BE2C (cell line): ENCODE measurements around the gene ARHGEF38.

Experiments used
- DNase-seq: peaks from one replicate; pipeline ENCODE4 v3.0.0-alpha.2; 2020
- H3K27me3 ChIP-seq: fragments of 250-450 bp; sonication (Bioruptor Pico); 2 replicates; pipeline ENCODE4 v1.5.1; 2020; ENCODE audit warnings: mild to moderate bottlenecking
- H3K36me3 ChIP-seq: fragments of 250-450 bp; sonication (Bioruptor Pico); 2 replicates; pipeline ENCODE4 v1.5.1; 2020; ENCODE audit warnings: mild to moderate bottlenecking
- H3K4me1 ChIP-seq: fragments of 250-450 bp; sonication (Bioruptor Pico); 2 replicates; pipeline ENCODE4 v1.5.1; 2020
- H3K4me3 ChIP-seq: 2 replicates; pipeline ENCODE4 v1.5.1; 2011; ENCODE audit warnings: low read depth, low read length
- H3K9me3 ChIP-seq: fragments of 250-450 bp; sonication (Bioruptor Pico); 2 replicates; pipeline ENCODE4 v1.5.1; 2020
- TF ChIP-seq, protein P1 (sequence below): IDR thresholded peaks from 2 replicates; pipeline ENCODE4 v1.5.1; 2012; ENCODE audit warnings: mild to moderate bottlenecking, low read depth, low read length

ARHGEF38 gene

DNA sequence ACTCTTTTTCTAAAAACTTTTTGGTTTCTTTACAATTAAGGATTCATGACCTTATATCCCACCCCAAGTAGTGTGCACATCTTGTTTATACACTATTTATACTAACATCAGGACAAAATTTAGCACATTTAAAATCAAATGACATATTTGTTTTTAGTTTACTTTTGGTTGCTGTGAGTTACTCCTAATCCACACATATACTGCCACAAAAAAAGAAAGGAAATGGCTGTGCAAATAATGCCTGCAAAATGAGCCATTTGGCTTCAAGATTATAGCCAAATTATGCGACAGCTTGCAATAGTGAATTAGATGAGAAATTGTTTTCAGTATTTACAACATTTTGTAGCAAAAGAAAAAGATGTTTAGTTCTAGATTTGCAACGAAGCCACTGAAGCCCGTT lies 10.4 kb upstream of the ARHGEF38 start:
- Histone ChIP-seq H3K9me3 (no peaks in the 10 kb centered on the region), H3K27me3 (no peaks in the 10 kb centered on the region), H3K4me1 (no peaks in the 10 kb centered on the region), H3K36me3 (no peaks in the 10 kb centered on the region), H3K4me3 (no peak overlapping the region)
- DNase-seq, result no peak
- TF ChIP-seq, protein P1, sequence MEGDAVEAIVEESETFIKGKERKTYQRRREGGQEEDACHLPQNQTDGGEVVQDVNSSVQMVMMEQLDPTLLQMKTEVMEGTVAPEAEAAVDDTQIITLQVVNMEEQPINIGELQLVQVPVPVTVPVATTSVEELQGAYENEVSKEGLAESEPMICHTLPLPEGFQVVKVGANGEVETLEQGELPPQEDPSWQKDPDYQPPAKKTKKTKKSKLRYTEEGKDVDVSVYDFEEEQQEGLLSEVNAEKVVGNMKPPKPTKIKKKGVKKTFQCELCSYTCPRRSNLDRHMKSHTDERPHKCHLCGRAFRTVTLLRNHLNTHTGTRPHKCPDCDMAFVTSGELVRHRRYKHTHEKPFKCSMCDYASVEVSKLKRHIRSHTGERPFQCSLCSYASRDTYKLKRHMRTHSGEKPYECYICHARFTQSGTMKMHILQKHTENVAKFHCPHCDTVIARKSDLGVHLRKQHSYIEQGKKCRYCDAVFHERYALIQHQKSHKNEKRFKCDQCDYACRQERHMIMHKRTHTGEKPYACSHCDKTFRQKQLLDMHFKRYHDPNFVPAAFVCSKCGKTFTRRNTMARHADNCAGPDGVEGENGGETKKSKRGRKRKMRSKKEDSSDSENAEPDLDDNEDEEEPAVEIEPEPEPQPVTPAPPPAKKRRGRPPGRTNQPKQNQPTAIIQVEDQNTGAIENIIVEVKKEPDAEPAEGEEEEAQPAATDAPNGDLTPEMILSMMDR, result no peak

DNA sequence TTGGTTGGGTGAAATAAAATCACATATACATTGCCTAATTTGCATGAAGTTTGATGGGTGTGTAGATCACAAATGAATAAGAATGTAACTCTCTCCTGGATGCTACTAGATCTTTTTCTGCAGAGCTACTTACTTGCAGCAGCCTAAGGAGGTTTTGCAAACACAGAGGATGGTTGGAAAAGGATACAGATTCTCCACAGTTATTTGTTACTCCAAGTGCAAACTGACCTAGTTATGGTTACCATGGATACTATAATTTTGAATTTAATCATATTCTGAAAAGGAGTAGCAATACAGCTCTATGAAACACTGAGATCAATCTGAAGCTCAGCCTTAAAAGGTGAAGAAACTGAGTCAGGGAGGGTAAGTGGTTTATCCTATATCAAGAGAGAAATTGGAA lies 9.1 kb upstream of the ARHGEF38 start:
- Histone ChIP-seq H3K4me3 (no peak overlapping the region), H3K4me1 (no peaks in the 10 kb centered on the region), H3K36me3 (no peaks in the 10 kb centered on the region), H3K9me3 (no peaks in the 10 kb centered on the region), H3K27me3 (no peaks in the 10 kb centered on the region)
- TF ChIP-seq, protein P1, result no peak
- no peak for DNase-seq

DNA sequence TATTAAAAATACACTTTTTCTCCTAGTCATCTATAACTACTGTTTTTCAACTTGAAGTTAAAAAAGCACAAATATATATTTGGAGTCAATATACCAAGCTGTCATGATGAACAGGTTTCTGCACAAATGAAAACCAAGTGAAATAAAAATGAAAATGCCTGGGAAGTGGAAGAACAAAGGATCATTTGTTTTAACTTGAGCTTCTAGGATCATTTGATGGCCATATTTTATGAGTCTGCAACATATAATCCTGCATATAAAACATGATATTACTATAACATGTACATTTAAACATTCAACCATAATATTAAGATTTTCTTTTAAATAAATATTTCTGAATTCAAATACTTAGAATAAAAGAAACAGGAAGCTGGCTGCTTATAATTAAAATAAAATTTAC lies 8.5 kb upstream of the ARHGEF38 start:
- Histone ChIP-seq H3K36me3 (no peaks in the 10 kb centered on the region), H3K4me3 (no peak overlapping the region), H3K9me3 (no peaks in the 10 kb centered on the region), H3K27me3 (no peaks in the 10 kb centered on the region), H3K4me1 (no peaks in the 10 kb centered on the region)
- DNase-seq, result no peak
- TF ChIP-seq, protein P1, result no peak

DNA sequence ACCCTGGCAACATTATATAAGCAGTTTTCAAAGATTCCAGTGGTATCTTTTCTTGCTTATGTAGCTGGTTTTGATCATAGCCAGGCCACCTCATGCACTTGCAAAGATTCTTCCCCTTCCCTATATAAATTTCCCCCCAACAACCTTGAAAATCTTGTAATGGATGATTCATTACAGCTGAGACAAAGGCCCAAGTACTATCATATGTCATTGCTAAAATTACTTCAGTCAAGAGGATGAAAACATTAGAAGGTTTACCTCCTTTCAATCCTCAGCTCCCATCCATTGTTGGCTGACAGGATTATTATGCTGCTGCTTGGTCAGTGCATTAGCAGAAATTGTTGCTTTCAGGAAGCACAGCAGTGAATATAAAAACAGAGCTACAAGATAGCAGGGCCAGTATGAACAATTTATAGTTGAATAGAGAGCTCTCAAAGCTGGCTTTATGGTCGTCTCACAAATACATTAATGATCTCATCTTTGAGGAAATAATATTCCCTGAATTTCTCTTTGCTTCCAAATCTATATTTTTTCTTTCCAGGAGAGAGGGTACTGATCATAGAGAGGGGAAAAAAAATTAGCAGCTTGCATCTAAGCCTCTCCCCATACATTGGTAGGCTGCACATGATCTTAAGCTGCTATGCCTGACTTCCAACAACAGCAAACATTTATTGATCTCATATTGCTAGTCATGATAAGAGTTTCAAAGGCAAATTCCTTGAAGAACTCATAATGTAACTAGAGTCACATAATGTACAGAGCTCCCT lies 7.7 kb upstream of the ARHGEF38 start:
- DNase-seq, result no peak
- no peak overlapping the region for H3K4me3 ChIP-seq
- TF ChIP-seq, protein P1, result no peak

DNA sequence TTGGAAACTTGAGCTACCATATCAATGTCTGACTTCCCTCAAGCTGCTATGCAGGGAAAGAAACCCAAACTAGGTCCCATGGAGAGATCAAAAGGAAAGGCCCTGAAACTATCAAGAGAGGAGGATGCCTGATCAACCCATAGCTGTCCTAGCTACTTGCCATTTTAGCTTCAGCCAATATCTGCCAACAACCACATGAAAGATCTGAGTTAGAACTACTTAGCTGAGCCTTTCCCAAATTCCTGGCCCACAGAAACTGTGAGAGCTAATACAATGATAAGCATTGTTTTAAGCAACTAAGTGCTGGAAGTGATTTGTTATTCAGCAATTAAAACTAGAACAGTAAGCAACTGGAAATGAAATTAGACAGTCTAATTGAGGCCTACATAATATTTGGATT lies 6.3 kb upstream of the ARHGEF38 start:
- Histone ChIP-seq H3K27me3 (no peaks in the 10 kb centered on the region), H3K4me1 (no peaks in the 10 kb centered on the region), H3K4me3 (no peak overlapping the region), H3K36me3 (no peaks in the 10 kb centered on the region), H3K9me3 (no peaks in the 10 kb centered on the region)
- TF ChIP-seq, protein P1, result no peak
- DNase-seq, result no peak

More for the DNA sequence above, 7.7 kb upstream of the ARHGEF38 start:
- no peaks in the 10 kb centered on the region for H3K4me1 ChIP-seq
- H3K27me3 ChIP-seq, result no peaks in the 10 kb centered on the region
- no peaks in the 10 kb centered on the region for H3K36me3 ChIP-seq
- no peaks in the 10 kb centered on the region for H3K9me3 ChIP-seq

DNA sequence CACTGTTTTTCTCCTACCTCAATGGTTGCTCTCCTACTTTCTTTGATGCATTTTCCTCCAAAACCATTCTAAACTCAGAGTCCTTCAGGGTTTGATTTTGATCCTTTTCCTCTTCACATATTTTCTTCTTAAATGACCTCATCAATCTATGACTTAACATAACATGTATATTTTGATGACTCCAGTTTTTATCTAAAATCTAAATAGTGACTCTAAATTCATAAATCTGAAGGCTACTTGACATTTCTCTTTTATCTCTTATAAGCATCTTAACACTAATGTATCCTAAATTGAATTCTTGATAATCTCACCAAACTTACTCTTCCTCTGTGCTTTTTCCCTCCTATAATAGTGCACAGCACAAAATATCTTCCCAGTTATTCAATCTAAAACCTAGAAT lies 4.7 kb upstream of the ARHGEF38 start:
- DNase-seq, result no peak
- Histone ChIP-seq H3K27me3 (no peaks in the 10 kb centered on the region), H3K36me3 (no peaks in the 10 kb centered on the region), H3K4me3 (no peak overlapping the region), H3K9me3 (no peaks in the 10 kb centered on the region), H3K4me1 (no peaks in the 10 kb centered on the region)
- TF ChIP-seq, protein P1, result no peak
